HL-60/S4 treated with retinoic acid at 250 ng/mL for 4 days and 3 days (cell line): Measurements from ENCODE around the gene BMF.
"Not testable (repeated sequence)": the region's sequence is repeated elsewhere in the genome, so short reads cannot be mapped to it uniquely, and the experiment has no call there.

Source experiments
- in situ Hi-C: fragments of 300-500 bp; cut with MboI; formaldehyde crosslinking; loops from 2 replicates; pipeline ENCODE4 v1.7.0; 2022; ENCODE audit warnings: low sequenced_read_pairs

The BMF gene

DNA sequence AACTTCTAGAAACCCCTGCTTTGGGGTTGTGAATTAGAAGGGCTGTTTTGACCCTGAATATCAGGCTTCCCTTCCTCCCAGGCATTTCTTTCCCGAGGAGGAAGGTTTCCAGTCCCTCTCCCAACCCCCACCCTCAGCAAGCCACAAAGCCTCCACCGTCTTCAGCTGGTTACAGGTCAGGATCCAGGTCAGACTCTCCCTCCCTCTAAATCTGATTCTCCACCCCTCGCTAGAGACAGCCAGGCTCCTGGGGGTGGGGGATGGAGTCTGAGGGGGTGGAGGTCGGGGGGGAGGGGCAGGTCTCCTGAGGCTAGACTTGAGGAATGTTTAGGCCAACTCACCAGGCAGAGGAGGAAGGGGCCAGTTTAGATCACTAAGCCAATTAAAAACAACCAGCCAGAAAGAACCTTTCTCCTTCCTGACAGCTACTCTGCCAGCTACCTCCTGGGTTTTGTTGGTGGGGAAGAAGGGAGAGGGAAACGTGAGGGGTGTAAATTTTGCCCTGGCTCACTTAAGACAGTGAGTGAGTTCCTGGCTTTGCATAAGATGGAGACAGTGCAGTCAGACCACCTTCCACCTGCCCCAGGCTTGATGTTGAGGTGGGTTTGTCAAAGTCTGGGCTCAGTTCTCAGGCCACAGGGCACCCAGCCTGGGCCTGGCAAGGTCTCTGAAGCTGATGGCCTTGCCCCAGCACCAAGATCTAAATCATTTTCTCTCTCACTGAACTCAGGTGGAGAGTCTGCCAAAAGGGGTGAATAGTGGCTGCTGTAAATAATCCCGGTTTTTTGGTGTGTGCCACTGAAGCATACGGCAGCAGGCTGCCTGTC lies 19.5 kb downstream of the BMF start:
- in situ Hi-C loops = no loop called here

DNA sequence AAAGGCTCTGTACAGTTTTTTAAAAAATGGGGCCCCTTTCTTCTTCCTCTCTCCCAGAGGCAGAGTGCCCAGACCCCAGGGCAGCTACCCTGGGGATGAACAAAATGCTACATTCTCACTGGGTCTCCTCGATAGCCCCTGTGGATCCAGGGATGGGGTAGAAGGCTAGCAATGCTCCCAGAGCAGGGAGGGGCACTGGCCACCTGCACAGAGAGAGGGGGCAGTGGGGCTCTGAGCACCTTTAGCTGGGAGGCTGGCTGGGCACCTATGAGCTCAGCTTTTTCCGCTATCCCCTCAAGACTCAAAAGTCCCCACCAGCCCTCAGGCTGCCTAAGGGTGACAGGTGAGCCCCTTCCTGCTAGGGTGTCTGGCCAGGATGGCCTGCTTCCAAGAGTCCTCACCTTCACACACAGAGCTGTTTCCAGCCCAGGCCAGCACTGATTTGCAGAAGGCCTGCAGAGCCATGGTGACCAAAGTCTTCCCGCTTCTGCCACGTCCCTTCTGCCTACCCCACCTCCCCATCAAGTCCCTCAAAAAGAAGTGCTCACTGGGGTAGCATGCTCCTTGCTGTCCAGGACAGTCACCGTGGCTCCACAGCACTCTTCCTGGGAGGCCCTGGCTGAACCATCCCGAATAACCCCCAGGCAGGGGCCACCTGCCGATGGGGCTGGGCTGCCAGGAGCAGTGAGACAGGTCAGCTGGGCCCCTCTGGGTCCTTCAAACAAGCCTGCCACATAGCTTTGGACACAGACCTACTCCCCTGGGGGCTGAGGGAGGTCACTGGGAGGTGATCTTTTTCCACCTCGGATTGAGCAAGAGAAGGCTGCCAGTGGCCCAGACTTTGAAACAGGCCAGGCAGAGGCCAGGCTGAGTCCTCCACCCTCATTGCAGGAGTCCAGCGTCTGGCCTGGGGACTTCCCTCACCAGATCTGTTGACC lies 20.4 kb downstream of the BMF start:
- in situ Hi-C loops = no loop called here

DNA sequence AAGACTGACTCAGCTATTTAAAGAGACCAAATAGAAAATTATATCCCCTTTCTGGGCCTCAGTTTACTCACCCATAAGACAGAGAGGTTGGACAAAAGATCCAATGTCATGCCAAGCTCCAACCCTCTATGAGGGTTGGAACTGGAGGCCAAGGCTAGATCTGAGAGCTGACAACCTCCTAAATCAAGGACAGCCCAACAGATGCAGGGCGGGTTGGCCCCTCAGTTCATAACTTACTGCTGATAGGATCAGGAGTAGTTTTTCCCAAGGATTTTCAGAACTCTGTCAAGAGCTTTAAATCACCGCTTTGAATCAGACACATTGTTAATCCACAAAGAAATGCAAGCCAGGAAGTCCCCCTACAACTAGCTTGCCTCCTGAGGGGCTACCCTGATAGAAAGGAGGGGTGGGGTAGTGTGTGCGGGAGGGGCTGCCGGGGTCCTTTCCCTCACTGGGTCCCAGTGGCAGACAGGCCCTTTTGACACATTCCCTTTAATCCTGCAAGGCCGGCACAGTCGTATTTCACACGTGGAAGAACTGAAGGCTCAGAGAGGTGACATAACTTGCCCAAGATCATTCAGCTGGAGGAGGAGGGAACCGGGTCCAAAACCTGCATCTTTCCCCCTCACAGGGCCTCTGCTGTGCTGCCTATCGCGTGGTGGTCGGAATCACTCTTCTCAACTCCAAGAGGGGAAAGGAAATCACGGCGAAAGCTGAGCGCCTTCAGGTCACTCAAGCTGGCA lies 21.4 kb downstream of the BMF start:
- in situ Hi-C loops = no loop called here

DNA sequence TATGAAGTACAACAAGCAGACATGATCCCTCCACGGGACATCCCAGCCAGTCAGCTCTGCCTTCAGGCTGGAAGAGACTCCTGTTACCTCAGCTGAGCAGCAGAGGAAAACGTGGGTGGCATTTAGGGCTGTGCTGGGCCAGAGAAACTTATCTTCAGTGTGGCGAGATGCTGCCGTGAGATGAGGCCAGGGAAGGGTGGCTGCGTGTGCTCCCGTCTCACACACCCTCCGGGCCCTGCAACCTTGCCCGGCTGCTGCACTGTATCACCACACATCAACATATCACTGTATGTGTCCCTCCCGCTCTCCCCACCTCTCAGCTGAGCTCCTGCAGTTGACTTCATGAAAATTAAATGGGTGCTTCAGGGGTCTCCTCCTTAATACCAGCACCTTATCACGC lies 23.4 kb downstream of the BMF start:
- in situ Hi-C loops = no loop called here

DNA sequence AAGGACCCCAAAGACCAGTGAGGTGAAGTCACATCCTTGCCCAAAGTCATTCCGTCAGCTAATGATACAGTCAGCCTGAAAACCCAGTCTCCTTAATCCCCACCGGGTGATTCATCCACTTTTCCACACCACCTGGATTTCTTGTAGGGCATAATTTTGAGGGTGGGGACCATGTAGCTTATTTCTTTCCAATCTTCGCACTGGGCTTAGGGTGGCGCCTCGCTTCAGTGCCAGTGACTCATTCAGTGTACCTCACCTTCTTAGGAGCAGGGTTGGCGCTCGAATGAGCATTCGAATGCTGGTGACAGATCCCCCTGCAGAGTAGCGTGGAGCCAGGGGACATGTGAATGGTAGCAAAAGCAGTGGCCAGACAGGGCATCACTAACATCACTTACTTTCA lies 24.0 kb downstream of the BMF start:
- in situ Hi-C loops = no loop called here

DNA sequence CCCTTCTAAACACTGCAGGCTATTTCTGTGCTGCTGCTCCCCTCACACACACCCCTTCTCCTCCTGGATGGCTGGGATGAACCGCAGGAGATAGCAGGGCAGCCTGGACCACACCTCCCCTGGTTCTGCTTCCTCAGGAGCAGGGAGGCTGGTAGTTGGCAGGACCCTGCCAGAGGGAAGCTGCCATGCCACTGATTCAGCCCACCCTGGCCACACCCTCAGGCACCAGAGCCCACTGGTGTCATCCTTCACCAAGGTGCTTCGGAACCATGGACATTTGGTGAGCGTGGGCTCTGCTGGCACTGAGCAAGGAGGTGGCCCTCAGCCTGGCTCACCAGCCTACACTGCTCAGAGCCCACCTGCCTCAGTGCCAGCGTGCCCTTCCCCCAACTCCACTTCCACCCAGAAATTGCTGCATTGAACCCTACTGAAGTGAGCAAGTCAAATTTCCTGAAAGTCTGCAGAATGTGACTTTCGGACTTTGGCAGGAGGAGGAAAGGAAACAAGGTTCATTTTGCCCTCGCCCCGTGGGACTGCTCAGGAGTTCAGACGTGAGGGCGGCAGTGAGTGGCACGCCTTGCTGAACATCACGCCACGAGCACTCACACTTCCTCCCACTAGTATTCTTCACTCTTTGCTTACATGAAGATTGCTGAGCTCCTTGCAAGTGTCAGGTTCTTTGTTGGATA lies 26.3 kb downstream of the BMF start:
- in situ Hi-C loops = no loop called here

DNA sequence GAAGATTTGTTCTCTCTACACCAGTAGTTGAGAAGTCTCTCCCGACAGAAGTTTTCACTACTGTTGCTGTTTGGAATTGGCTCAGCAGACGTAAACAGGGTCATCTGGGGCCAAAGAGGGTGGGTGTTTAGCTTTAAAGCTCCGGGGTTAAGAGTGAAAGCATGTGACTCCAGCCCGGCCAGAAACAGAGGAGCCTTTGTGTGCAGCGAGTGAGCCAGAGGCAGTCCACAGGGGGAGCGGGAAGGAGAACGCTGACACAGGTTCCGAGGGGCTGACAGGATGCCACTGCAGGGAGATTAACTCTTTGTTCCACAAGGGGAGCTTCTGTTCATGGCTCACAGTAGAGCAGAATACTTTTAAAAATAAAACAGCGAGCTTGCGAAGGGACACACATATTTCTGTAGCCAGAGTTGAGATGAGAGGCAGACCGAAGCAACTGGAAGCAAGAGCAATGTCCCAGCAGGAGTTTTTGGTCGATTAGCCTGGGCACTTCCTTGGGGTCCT lies 26.9 kb downstream of the BMF start:
- in situ Hi-C loops = no loop called here

DNA sequence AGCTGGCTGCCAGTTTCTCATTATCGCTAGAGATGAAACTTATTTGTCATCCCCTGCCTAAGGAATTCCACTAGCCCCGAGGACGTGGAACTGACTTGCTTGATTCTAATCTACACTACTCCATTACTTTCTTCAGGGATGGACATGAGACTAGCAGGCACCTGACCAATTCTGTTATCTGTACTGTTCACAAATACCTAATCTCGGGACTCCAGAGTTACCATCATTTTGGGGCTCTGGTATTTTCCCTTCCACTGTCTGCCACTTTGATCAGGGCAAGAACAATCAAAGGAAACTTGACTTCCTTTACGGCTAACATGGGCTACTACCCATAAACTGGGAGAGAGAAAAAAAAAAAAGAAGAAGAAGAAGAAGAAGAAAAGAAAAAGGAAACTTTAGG lies 27.8 kb downstream of the BMF start:
- in situ Hi-C loops = no loop called here

DNA sequence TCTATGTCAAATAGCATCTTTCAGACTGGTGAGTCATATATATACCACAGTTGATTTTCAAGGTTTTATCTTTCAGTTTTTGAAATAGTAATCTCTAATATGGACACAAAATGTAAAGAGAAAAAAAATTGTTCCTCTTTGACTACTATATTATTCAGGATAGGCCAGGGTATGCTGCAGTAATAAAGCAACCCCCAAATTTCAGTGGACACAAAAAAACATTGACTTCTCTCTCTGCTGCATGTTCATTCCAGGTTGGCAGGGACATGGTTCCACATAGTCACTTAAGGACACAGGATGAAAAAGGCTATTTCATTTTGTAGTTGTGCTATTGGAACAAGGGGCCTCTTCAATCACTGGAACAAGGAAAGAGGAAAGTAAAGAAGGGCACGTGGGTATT lies 28.6 kb downstream of the BMF start:
- in situ Hi-C loops = no loop called here

DNA sequence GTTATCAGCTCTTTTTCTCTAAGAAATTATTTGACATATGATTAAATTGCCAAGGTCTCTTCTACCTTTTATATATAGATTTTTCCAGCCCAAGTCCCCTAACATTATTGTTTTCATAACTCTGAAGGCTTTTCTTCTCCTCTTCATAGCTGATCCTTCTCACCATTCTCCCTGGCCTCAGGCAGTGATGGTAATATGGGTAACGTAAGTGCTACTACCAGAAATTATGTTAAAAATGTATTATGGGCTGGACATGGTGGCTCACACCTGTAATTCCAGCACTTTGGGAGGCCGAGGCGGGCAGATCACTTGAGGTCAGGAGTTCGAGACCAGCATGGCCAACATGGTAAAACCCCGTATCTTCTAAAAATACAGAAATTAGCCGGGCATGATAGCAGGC lies 29.2 kb downstream of the BMF start:
- in situ Hi-C loops = no loop called here

DNA sequence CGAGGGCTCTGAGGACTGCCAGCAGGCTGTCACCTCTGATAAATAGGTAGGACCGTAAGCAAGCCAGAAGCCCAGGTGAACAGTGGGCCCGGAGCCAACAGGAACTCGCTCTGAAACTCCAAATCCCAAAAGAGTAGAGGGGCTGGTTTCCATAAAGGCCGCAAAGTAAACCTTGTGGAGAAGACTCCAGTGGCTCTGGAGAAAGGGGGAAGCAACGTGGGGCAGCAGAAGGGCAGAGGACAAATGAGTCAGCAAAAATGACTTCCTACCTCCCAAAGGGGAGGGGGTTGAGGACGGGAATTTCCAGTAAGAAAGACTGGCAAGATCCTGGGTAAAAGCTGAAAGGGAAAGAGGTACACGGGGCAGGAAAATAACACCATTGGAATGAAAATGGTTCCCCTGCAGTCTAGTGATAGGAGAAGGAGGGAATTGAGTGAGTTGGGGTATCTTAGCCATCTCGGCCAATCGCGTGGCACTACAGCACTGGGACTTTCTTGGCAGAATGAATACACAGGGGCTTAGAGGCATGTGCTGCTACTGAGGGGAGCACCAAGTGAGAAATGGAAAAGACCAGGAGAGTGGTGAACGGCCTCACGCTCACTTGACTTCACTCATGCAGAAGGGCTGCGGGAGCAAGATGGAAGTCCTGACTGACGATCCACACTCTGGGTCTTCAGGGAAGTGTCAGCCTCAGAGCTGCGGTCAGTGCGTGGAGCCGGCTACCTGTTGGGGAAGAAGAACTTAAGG lies 33.2 kb downstream of the BMF start:
- in situ Hi-C loops = no loop called here

DNA sequence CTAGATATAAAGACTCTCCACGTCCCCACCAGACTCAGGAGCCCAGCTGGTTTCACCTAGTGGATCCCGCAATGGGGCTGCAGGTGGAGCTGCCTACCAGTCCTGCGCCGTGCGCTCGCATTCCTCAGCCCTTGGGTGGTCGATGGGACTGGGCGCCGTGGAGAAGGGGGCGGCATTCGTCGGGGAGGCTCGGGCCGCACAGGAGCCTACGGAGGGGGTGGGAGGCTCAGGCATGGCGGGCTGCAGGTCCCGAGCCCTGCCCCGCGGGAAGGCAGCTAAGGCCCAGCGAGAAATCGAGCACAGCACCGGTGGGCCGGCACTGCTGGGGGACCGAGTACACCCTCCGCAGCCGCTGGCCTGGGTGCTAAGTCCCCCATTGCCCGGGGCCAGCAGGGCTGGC lies 34.0 kb downstream of the BMF start:
- in situ Hi-C loops = not testable (repeated sequence)

DNA sequence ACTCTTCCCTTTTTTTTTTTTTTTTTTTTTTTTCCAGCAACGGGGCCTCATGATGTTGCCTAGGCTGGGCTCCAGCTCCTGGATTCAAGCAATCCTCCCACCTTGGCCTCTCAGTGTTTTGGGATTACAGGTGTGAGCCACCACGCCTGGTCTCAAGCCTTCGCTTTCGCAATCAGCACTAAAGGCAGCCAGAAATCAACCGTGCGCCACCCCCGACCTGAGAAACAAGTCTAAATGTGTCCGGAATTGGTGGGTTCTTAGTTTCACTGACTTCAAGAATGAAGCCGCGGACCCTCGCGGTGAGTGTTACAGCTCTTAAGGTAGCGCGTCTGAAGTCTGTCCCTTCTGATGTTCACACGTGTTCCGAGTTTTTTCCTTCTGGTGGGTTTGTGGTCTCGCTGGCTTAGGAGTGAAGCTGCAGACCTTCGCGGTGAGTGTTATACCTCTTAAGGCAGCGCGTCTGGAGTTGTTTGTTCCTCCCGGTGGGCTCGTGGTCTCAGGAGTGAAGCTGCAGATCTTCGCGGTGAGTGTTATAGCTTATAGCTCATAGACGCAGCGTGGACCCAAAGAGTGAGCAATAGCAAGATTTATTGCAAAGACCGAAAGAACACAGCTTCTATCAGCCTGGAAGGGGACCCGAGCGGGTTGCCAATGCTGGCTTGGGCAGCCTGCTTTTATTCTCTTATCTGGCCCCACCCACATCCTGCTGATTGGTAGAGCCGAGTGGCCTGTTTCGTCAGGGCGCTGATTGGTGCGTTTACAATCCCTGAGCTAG lies 34.8 kb downstream of the BMF start:
- in situ Hi-C loops = not testable (repeated sequence)

DNA sequence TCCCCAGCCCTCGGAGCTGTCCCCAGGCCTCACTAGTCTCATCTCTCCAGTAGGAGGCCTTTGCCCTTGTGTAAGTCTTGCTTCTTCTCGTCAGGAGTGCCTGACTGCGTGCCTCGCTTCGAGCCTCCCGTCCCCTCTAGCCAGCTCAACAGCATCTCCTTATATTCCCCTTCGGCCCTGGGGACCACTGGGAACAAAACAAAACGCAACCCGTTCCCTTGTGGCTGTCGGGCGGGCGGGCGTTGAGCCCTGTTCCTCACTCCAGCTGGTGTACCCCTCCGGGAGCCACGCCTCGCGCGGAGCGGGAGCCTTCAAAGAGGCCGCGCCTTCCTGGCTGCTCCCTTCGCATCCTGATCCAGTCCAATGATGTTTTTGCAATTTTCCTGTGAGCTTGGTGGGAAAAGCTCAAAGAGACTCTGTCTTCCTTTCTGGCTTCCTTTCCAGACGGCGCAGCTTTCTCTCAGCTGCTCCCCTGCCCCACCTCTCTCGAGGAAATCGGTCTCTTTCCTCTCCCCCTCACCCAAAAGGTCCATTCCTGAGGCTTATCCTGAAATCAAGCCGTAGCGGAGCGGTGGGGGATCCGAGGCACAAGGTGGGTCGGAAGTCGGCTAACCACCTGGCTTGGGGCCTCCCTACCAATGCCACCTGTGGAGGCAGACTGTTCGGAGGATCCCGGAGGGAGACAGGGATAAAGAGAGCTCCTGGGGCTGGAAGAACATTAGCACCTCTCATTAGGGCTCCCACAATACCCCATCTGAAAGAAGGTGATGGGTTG lies 36.3 kb downstream of the BMF start:
- in situ Hi-C loops = no loop called here

DNA sequence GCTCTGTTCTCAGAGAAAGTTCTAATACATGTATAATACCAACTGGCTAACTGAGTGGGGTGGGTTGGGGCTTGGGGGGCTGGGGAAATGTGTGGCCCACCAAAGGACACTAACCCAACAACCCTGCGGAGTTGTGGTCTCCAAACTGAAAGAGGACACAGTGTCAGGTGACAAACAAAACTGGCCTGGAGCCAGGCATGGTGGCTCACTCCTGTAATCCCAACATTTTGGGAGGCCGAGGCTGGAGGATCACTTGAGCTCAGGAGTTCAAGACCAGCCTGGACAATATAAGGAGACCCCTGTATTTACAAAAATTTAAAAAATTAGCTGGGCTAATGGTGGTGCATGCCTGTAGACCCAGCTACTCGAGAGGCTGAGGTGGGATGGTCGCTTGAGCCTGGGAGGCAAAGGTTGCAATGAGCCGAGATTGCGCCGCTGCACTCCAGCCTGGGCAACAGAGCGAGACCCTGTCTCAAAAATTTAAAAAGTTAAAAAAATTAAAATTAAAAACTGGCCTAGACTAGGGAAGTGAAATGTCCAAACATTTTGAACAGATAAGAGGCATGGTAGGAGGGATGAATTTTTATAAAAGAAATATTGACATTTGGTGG lies 38.0 kb downstream of the BMF start:
- in situ Hi-C loops = no loop called here

DNA sequence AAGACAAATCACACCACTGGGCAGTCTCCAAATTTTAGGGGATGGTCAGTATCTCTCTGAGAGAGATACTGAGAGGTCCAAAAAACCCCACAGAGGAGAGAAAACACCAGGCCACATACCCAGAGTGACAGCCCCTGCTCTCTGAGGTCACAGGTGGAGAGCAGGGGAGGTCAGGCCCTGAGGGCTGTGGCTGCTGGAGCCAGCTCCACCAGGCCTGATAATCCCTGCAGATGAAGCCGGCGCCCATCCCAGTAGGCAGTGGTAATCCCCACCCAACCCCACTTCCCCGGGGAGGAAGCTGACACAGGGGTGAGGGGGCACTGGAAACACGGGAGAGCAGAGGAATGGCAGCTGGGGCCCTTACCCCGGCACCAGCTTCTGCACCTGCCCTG lies 38.5 kb downstream of the BMF start:
- in situ Hi-C loops = no loop called here

DNA sequence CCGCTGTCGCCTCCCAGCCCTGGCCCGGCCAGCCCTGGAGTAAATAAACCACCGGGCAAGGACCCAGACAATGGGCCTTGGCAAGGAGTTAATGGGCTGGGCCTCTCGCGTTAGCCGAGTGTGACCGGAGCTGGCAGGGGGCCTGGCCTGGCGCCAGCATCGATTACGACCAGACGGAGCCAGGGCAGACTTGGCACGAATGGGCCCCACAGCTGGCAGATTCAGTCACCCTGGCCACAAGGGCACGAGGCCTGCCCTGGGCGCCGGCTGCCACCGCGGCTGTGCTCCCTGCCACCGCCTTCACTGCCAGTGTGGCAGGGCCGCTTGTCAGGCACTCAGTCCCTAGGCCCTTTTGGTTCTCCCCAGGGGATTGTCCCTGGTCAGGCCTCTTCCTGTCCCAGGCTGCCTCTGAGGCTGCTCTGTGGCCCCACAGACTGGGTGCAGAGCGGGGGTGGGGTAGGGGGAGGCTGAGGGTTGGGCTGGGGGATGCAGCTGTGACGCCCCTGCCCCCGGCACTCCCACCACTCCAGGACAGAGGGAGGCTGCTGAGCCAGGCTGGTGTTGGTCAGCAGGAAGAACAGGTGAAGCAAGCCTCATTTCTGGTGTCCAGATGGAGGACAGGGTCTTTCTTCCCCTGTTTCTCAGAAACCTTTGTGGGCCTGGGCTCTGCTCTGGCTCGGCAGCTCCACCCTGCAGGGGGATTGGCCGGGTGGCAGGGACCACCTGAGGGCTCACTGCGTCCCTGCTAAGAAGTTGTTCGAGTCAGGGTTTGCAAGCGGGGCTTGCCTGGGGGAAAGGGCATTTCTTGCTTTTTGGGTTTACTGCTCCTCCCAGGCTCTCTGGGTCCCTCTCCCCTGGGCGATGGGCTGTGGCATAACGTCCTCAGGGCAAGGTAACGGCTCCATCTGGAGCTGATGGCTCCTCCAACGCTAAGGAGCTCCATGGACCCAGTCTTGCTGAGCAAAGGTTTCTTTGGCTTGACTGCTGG lies 39.2 kb downstream of the BMF start:
- in situ Hi-C loops = no loop called here
